Activated T-cell treated with anti-CD3 and anti-CD28 coated beads, Interleukin-2, amount 50 U/mL, for 24 hours (primary cell): ENCODE results near the gene COLGALT1.
"Not testable (repeated sequence)": the region's sequence is repeated elsewhere in the genome, so short reads cannot be mapped to it uniquely, and the experiment has no call there.

Source experiments
- DNase-seq: peaks from one replicate; pipeline ENCODE4 v3.0.0-alpha.2; 2020
- H3K27ac Mint-ChIP-seq: 2 replicates; pipeline ENCODE4 v1.8.0; 2020; ENCODE audit warnings: mild to moderate bottlenecking, mixed read lengths
- H3K27me3 Mint-ChIP-seq: 2 replicates; pipeline ENCODE4 v1.8.0; 2020; ENCODE audit warnings: mixed read lengths
- H3K36me3 Mint-ChIP-seq: 2 replicates; pipeline ENCODE4 v1.8.0; 2020; ENCODE audit warnings: low read depth, mixed read lengths
- H3K4me1 Mint-ChIP-seq: 2 replicates; pipeline ENCODE4 v1.8.0; 2020; ENCODE audit warnings: low read depth, mixed read lengths
- H3K4me3 Mint-ChIP-seq: 2 replicates; pipeline ENCODE4 v1.8.0; 2020; ENCODE audit warnings: mild to moderate bottlenecking, moderate library complexity, mixed read lengths
- H3K9me3 Mint-ChIP-seq: 2 replicates; pipeline ENCODE4 v1.8.0; 2020; ENCODE audit warnings: mixed read lengths

The COLGALT1 gene

DNA sequence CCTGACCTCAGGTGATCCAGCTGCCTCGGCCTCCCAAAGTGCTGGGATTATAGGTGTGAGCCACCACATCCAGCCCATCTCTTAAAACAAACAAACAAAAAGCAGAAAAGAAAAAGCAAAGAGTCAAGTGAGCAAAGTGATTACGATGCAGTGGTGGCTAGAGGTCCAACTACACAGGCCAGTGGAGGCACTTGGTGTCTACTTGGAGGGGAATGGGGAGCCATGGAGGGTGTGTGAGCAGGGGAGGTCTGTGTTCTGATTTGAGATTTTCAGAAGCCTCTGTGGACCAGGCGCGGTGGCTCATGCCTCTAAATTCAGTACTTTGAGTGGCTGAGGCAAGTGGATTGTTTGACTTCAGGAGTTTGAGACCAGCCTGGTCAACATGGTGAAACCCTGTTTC is 6.6 kb downstream of the COLGALT1 start:
- H3K4me1 Mint-ChIP-seq, result peaks cover 16% of the 10 kb centered on the region
- no peaks in the 10 kb centered on the region for H3K27me3 Mint-ChIP-seq
- H3K27ac Mint-ChIP-seq, result peak overlapping the region; percentile 56
- no peak for DNase-seq
- H3K9me3 Mint-ChIP-seq, result no peaks in the 10 kb centered on the region
- H3K4me3 Mint-ChIP-seq, result no peak overlapping the region
- H3K36me3 Mint-ChIP-seq, result peaks cover 85% of the 10 kb centered on the region

DNA sequence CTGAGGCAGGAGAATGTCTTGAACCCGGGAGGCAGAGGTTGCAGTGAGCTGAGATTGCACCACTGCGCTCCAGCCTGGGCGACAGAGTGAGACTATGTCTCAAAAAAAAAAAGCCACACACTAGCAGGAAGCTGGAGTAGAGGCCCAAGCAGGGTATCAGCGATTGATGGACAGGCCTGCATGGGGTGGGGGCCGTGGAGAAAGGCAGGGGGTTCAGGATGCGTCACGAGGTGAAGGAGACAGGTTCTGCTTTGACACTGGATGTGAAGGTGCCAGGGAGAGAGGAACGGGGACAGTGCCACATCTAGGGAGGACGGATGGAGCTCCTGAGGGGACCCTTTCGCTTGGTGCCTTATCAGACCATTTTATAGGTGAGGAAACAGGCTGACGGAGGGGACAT is 7.1 kb downstream of the COLGALT1 start:
- Mint-ChIP-seq H3K27ac (peak overlapping the region; percentile 56), H3K4me3 (no peak overlapping the region), H3K27me3 (no peaks in the 10 kb centered on the region), H3K36me3 (peaks cover 85% of the 10 kb centered on the region), H3K4me1 (peaks cover 13% of the 10 kb centered on the region), H3K9me3 (no peaks in the 10 kb centered on the region)
- no peak for DNase-seq

DNA sequence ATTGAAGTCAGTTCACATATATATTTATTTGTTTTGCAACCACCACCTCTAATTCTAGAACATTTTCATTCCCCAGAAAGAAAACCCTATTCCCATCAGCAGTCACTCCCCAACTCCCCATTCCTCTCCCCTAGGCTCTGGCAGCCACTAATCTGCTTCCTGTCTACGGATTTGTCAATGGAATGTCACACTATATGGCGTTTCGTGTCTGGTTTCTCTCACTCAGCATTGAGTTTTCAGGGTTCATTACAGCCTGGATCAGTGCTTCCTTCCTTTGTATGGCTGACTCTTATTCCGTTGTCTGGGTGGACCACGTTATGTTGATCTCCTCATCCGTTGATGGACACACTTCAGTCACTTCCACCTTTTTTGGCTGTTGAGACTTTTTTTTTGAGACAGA is 9.3 kb downstream of the COLGALT1 start:
- Mint-ChIP-seq H3K36me3 (peaks cover 89% of the 10 kb centered on the region), H3K9me3 (no peaks in the 10 kb centered on the region), H3K4me1 (peaks cover 7% of the 10 kb centered on the region), H3K27me3 (no peaks in the 10 kb centered on the region), H3K27ac (no peak overlapping the region), H3K4me3 (no peak overlapping the region)
- no peak for DNase-seq

DNA sequence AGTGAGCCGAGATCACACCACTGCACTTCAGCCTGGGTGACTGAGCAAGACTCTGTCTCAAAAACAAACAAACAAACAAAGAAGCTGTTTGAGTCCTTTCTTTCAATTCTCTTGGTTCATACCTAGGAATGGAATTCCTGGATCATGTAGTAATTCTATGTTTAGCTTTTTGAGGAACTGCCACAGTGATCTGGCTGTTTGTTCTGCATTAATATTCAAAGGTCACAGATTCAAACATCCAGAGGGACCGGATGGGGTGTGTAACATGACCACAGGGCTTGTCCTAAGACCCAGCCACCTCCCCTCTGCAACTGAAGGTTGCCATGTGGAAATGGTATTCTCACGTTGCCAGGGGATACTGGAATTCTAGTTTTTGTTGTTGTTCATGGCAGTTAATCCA is 10.2 kb downstream of the COLGALT1 start:
- H3K36me3 Mint-ChIP-seq, result peaks cover 86% of the 10 kb centered on the region
- no peaks in the 10 kb centered on the region for H3K9me3 Mint-ChIP-seq
- no peak overlapping the region for H3K4me3 Mint-ChIP-seq
- H3K4me1 Mint-ChIP-seq, result peaks cover 2% of the 10 kb centered on the region
- no peak for DNase-seq
- no peaks in the 10 kb centered on the region for H3K27me3 Mint-ChIP-seq
- H3K27ac Mint-ChIP-seq, result no peak overlapping the region

DNA sequence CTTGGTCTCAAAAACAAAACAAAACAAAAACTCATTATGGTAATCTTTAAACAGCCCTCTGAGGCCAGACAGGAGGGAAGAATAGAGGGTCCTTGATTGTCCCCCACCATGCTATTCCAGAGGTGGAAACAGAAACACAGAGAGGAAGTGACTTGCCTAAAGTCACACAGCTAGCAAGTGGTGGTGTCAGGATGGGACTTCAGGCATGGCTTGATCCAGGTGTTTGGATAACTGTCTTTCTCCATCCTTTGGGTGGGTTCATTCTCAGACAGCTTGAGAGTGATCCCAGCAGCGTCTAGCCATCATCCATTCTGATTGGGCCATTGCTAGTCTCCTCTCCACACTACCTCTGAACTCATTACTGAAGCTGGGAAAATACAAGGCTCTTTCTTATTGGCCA is 12.5 kb downstream of the COLGALT1 start:
- H3K27ac Mint-ChIP-seq, result no peak overlapping the region
- no peaks in the 10 kb centered on the region for H3K9me3 Mint-ChIP-seq
- no peaks in the 10 kb centered on the region for H3K4me1 Mint-ChIP-seq
- no peaks in the 10 kb centered on the region for H3K27me3 Mint-ChIP-seq
- peaks cover 87% of the 10 kb centered on the region for H3K36me3 Mint-ChIP-seq
- no peak overlapping the region for H3K4me3 Mint-ChIP-seq
- DNase-seq, result no peak

DNA sequence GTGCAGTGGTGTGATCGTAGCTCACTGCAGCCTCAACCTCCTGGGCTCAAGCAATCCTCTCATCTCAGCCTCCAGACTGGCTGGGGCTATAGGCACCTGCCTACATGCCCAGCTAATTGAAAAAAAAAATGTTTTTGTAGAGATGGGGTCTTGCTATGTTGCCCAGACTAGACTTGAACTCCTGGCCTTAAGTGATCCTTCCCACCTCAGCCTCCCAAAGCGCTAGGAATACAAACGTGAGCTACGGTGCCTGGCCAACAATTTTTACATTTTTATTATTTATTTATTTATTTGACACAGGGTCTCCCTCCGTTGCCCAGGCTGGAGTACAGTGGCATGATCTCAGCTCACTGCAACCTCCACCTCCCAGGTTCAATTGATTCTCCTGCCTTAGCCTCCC is 14.8 kb downstream of the COLGALT1 start:
- not testable (repeated sequence) for H3K4me3 Mint-ChIP-seq, H3K27me3 Mint-ChIP-seq, H3K9me3 Mint-ChIP-seq, H3K27ac Mint-ChIP-seq, H3K4me1 Mint-ChIP-seq, DNase-seq
- peaks cover 85% of the 10 kb centered on the region for H3K36me3 Mint-ChIP-seq

DNA sequence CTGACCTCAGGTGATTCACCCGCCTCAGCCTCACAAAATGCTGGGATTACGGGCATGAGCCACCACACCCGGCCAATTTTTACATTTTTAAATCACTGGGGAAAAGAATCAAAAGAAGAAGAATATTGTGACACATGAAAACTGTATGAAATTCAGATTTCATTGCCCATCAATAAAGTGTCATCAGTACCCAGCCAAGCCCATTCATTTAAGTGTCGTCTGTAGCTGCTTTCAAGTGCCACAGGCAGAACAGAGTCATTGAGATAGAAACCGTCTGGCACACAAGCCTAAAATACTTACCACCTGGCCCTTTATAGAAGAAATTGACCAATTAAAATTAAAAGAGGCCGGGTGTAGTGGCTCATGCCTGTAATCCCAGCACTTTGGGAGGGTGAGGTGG is 15.3 kb downstream of the COLGALT1 start:
- H3K9me3 Mint-ChIP-seq, result no peaks in the 10 kb centered on the region
- H3K27ac Mint-ChIP-seq, result no peak overlapping the region
- no peaks in the 10 kb centered on the region for H3K27me3 Mint-ChIP-seq
- DNase-seq, result no peak
- no peak overlapping the region for H3K4me3 Mint-ChIP-seq
- peaks cover 2% of the 10 kb centered on the region for H3K4me1 Mint-ChIP-seq
- peaks cover 85% of the 10 kb centered on the region for H3K36me3 Mint-ChIP-seq

DNA sequence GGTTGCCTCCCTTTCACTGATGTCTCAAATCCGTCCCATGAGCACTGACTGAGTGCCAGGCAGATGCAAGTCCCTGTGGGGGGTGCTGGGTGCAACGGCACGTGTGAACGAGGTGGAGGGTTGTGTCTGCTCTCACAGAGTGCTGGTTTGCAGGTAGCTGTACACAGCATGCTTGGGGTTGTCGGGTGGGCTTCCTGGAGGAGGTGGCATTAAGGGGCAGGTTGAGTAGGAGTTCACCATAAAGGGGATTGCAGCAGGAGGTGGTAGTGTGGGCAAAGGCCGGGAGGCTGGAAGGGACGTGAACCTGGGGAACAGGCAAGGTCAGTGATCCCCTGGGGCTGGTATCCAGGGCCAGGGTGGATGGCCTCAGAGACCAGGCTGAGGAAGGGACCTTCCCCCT is 17.2 kb downstream of the COLGALT1 start:
- peaks cover 2% of the 10 kb centered on the region for H3K4me1 Mint-ChIP-seq
- DNase-seq, result no peak
- H3K27ac Mint-ChIP-seq, result no peak overlapping the region
- no peak overlapping the region for H3K4me3 Mint-ChIP-seq
- H3K36me3 Mint-ChIP-seq, result peaks cover 83% of the 10 kb centered on the region
- no peaks in the 10 kb centered on the region for H3K9me3 Mint-ChIP-seq
- no peaks in the 10 kb centered on the region for H3K27me3 Mint-ChIP-seq

DNA sequence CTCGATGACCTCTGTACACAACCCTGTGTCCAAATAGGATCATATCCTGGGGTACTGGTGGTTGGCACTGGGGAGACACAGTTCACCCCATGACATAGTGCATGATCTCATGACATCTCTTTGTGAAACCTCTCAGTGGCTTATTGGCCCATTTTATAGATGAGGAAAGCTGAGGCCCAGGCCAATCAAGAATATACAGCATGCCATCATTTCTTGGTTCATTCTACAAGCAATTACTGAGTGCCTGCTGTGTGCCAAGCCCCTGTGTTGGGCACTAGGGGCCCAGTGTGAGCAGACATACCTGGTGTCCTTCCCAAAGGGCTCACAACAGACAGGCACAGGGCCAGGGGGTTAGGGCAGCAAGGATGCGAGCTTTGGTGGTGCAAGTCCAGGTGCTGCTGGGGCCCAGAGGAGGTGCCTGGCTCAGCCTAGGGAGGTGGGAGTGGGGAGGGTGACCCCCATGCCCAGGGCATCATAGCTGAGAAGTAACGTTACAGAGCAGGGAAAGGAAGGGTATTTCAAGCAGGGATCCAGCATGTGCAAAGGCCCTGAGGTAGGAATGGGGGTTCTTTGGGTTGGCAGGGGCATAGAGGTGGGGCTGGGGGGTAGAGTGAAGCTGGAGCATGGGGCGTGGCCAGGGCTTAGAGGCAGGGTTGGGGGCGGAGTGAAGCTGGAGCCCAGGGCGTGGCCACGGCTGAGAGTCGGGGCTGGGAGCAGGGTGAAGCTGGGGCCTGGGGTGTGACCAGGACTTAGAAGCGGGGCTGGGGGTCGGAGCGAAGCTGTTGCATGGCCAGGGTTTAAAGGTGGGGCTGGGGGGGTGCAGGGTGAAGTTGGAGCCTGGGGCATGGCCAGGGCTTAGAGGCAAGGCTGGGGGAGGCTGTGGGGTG is 20.7 kb downstream of the COLGALT1 start:
- H3K27ac Mint-ChIP-seq, result no peak overlapping the region
- H3K27me3 Mint-ChIP-seq, result no peaks in the 10 kb centered on the region
- DNase-seq, result no peak
- H3K4me3 Mint-ChIP-seq, result no peak overlapping the region
- H3K4me1 Mint-ChIP-seq, result peaks cover 2% of the 10 kb centered on the region
- no peaks in the 10 kb centered on the region for H3K9me3 Mint-ChIP-seq
- H3K36me3 Mint-ChIP-seq, result peaks cover 88% of the 10 kb centered on the region

DNA sequence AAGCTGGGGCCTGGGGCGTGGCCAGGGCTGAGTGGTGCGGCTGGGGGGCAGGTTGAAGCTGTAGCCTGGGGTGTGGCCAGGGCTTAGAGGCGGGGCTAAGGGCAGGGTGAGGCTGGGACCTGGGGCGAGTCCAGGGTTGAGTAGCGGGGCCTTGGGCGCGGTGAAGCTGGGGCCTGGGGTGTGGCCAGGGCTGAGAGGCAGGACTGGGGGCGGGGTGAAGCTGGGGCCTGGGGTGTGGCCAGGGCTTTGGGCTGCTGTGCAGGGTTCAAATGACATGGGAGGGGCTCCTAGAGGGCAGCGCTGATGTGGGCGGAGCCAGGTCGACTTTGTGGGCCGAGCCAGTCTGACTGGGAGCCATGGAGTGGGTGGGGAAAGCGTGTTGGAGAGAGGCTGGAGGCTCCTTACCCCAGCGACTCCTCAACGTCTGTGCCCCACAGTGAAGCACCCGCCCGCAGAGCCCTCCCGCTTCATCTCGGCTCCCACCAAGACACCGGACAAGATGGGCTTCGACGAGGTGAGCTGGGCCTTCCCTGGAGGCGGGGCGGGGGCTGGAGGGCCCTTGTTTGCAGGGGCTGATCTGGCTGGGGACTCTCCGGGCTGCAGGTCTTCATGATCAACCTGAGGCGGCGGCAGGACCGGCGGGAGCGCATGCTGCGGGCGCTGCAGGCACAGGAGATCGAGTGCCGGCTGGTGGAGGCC is 21.5 kb downstream of the COLGALT1 start:
- H3K36me3 Mint-ChIP-seq, result peaks cover 88% of the 10 kb centered on the region
- no peaks in the 10 kb centered on the region for H3K9me3 Mint-ChIP-seq
- DNase-seq, result no peak
- H3K27me3 Mint-ChIP-seq, result no peaks in the 10 kb centered on the region
- H3K4me3 Mint-ChIP-seq, result no peak overlapping the region
- no peak overlapping the region for H3K27ac Mint-ChIP-seq
- H3K4me1 Mint-ChIP-seq, result peaks cover 2% of the 10 kb centered on the region

DNA sequence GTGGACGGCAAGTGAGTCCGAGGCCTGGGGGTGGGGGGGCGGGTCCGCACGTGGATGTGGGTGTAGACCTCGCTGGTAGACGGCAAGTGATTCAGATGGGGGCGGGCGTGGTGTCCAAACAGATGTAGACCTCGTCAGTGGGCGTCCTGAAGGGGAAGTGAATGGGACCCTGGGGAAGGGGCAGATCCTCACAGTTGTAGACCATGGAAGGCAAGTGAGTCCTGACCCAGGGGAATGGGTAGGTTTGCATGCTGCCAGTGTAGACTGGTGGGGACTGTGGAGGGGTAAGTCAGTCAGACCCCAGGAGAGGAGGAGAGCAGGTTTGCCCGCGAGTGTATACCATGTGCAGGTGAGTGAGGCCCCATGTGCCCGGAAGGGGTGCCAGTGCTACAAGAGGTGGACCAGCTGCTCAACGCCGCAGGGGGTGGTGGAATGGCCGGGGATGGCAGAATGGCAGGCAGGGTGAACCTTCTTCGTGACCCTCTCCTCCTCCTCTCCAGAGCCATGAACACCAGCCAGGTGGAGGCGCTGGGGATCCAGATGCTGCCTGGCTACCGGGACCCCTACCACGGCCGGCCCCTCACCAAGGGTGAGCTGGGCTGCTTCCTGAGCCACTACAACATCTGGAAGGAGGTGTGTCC is 22.1 kb downstream of the COLGALT1 start:
- Mint-ChIP-seq H3K4me3 (no peak overlapping the region), H3K9me3 (no peaks in the 10 kb centered on the region), H3K27ac (no peak overlapping the region), H3K4me1 (peaks cover 2% of the 10 kb centered on the region), H3K27me3 (no peaks in the 10 kb centered on the region), H3K36me3 (peaks cover 88% of the 10 kb centered on the region)
- DNase-seq, result no peak

DNA sequence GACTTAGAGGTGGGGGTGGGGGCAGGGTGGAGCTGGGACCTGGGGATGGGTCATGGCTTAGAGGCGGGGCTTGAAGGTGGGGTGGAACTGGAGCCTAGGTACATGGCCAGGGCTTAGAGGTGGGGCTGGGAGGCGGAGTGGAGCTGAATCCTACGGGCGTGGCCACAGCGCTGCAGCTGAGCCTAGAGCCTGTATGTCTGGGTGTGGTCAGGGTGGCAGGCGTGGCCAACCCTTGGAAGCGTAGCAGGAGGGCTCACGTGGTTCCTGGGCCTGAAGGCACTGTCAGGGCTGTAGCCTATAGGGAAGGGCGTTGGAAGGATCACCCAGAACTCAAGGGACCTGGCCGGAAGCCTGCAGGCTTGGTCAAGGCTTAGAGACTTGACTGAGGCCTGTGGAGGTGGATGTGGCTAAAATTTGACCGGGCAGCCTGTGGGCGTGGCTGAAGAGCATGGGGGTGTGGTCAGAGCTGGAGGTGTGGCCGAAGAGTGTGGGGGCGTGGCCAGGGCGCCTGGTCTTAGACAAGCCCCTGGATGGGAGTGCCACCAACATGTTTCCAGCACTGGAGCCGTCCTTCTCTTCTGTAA is 24.3 kb downstream of the COLGALT1 start:
- Mint-ChIP-seq H3K4me1 (no peaks in the 10 kb centered on the region), H3K36me3 (peaks cover 81% of the 10 kb centered on the region), H3K27me3 (no peaks in the 10 kb centered on the region), H3K9me3 (no peaks in the 10 kb centered on the region), H3K4me3 (no peak overlapping the region), H3K27ac (no peak overlapping the region)
- peak; percentile 62 for DNase-seq

DNA sequence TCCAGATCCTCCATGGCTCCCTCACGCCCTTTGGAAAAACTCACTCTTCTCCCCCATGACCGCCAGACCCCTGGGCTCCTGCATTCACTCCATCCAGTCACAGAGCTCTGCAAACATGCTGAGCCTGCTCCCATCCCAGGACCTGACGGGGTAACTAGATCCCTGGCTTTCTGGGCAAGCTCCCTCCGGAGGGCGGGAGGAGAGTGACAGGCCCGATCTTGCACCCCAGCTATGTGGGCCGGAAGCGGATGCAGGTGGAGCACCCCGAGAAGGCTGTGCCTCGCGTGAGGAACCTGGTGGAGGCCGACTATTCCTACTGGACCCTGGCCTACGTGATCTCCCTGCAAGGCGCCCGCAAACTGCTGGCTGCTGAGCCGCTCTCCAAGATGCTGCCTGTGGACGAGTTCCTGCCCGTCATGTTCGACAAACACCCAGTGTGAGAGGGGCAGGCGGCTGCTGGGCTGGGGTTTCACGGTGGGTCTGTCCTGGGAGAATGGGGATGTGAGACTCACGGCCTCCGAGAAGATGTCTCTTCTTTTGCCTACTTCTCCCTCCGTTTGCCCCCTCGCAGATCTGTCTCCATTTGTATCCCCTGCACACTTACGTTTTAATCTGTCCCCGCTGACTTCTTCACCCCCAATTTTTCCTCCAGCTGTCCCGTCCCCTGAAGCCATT is 25.2 kb downstream of the COLGALT1 start:
- H3K4me3 Mint-ChIP-seq, result no peak overlapping the region
- H3K4me1 Mint-ChIP-seq, result no peaks in the 10 kb centered on the region
- no peaks in the 10 kb centered on the region for H3K27me3 Mint-ChIP-seq
- H3K27ac Mint-ChIP-seq, result no peak overlapping the region
- H3K9me3 Mint-ChIP-seq, result no peaks in the 10 kb centered on the region
- peaks cover 75% of the 10 kb centered on the region for H3K36me3 Mint-ChIP-seq
- no peak for DNase-seq

DNA sequence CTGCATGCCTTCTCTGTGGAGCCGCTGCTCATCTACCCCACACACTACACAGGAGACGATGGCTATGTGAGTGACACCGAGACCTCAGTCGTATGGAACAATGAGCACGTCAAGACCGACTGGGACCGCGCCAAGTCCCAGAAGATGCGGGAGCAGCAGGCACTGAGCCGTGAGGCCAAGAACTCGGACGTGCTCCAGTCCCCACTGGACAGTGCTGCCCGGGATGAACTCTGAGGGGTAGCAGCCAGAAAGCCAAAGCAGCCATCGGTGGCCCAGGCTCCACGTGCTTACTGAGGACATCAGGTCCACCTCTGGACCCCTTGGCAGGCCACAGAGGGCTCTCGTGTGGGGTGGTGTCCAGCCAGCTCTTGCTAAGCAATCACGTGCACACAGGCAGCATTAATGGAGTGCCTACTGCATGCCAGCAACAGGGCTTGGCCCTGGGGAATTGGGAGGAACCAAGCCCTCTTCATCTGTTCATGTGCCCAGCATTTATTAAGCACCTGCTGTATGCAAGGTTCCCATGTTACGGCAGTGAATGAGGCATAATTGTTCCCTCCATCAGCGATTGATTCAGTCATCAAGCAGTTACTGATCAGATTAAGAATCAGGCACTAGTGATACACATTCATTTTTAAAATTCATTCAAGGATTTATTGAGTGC is 25.9 kb downstream of the COLGALT1 start:
- no peaks in the 10 kb centered on the region for H3K4me1 Mint-ChIP-seq

More for the DNA sequence above, 25.9 kb downstream of the COLGALT1 start:
- no peak for DNase-seq
- Mint-ChIP-seq H3K36me3 (peaks cover 68% of the 10 kb centered on the region), H3K27me3 (no peaks in the 10 kb centered on the region), H3K4me3 (no peak overlapping the region), H3K27ac (no peak overlapping the region), H3K9me3 (no peaks in the 10 kb centered on the region)
